IMR-90 (cell line): ENCODE results near the gene LENG1. TPM values are rescaled to one million over a fixed set of nuclear protein-coding genes. Genes with fewer than 3 reads are reported as not detected.

Source experiments
- ATAC-seq: fragments of 200-7000 bp; cut with Tn5 transposase; 2 replicates; pipeline ENCODE4 v1.9.1; 2020; ENCODE audit warnings: low read depth, mild to moderate bottlenecking, moderate library complexity
- BruUV-seq: library from RNA; stranded (reverse); fragments of 400-500 nt; replicated peaks from 2 replicates; lab custom pipeline; 2021; lab: Mats Ljungman, UMichigan
- CTCF ChIA-PET: fragments of 300-600 bp; formaldehyde crosslinking; extraction: SDS; loops from one replicate; lab custom pipeline; 2021; ENCODE audit warnings: antibody characterized with exemption; lab: Yijun Ruan, JAX
- POLR2A ChIA-PET: fragments of 300-600 bp; sonication (Branson Sonifier 250); formaldehyde crosslinking; loops from one replicate; lab custom pipeline; 2022; ENCODE audit warnings: antibody characterized with exemption; ENCODE audit not compliant: unreplicated experiment; lab: Charles Lee
- DNase-seq: peaks from one replicate; pipeline ENCODE4 v3.0.0; 2013
- H2AFZ ChIP-seq: replicated peaks from 2 replicates; pipeline ENCODE3; 2013; ENCODE audit warnings: low read length, mild to moderate bottlenecking; ENCODE audit not compliant: poor library complexity
- H2AK5ac ChIP-seq: 2 replicates; pipeline ENCODE4 v1.6.1; 2013; ENCODE audit warnings: low read depth, low read length, inconsistent platforms
- H2AK9ac ChIP-seq: replicated peaks from 2 replicates; pipeline ENCODE3; 2013; ENCODE audit warnings: mild to moderate bottlenecking, low read depth, low read length, moderate library complexity; ENCODE audit not compliant: poor library complexity
- H2BK120ac ChIP-seq: 2 replicates; pipeline ENCODE4 v1.6.1; 2013; ENCODE audit warnings: low read depth, low read length, inconsistent platforms
- H2BK15ac ChIP-seq: 3 replicates; pipeline ENCODE4 v1.6.1; 2013; ENCODE audit warnings: low read depth, low read length, inconsistent platforms
- H2BK20ac ChIP-seq: 2 replicates; pipeline ENCODE4 v1.6.1; 2013; ENCODE audit warnings: low read depth, mild to moderate bottlenecking, inconsistent platforms, low read length, moderate library complexity
- H2BK5ac ChIP-seq: 2 replicates; pipeline ENCODE4 v1.6.1; 2013; ENCODE audit warnings: mild to moderate bottlenecking, low read depth, low read length, inconsistent platforms; ENCODE audit not compliant: poor library complexity, severe bottlenecking
- H3K14ac ChIP-seq: replicated peaks from 2 replicates; pipeline ENCODE4 v1.6.1; 2013; ENCODE audit warnings: low read depth, low read length, inconsistent platforms
- H3K18ac ChIP-seq: 2 replicates; pipeline ENCODE4 v1.6.1; 2013; ENCODE audit warnings: low read depth, low read length, control low read depth
- H3K23ac ChIP-seq: 2 replicates; pipeline ENCODE4 v1.6.1; 2013; ENCODE audit warnings: low read depth, low read length, inconsistent platforms
- H3K27ac ChIP-seq: 2 replicates; pipeline ENCODE4 v1.5.1; 2013; ENCODE audit warnings: mild to moderate bottlenecking, control low read depth, low read length; ENCODE audit not compliant: insufficient read depth
- H3K27me3 ChIP-seq: 2 replicates; pipeline ENCODE4 v1.6.1; 2013; ENCODE audit warnings: low read length; ENCODE audit not compliant: control insufficient read depth, insufficient read depth
- H3K36me3 ChIP-seq: 2 replicates; pipeline ENCODE4 v1.6.1; 2013; ENCODE audit warnings: low read length, mixed read lengths; ENCODE audit not compliant: control insufficient read depth, insufficient read depth
- H3K4ac ChIP-seq: 2 replicates; pipeline ENCODE4 v1.6.1; 2013; ENCODE audit warnings: low read depth, low read length, inconsistent platforms
- H3K4me1 ChIP-seq: 2 replicates; pipeline ENCODE4 v1.6.1; 2013; ENCODE audit warnings: low read length, mixed read lengths; ENCODE audit not compliant: control insufficient read depth, insufficient read depth
- H3K4me2 ChIP-seq: 2 replicates; pipeline ENCODE4 v1.6.1; 2013; ENCODE audit warnings: low read depth, mild to moderate bottlenecking, control low read depth, low read length, moderate library complexity
- H3K4me3 ChIP-seq: 2 replicates; pipeline ENCODE4 v1.5.1; 2013; ENCODE audit warnings: low read depth, mild to moderate bottlenecking, control low read depth, low read length, moderate library complexity; ENCODE audit not compliant: insufficient read depth
- H3K56ac ChIP-seq: 2 replicates; pipeline ENCODE4 v1.6.1; 2013; ENCODE audit warnings: low read length, inconsistent platforms; ENCODE audit not compliant: insufficient read depth; ENCODE audit errors: extremely low read depth
- H3K79me1 ChIP-seq, 2 experiments: 2 replicates each; pipeline ENCODE4 v1.6.1; 2013; ENCODE audit warnings: low read length in 2 of 2, inconsistent platforms in 1 of 2, low read depth in 1 of 2
- H3K9ac ChIP-seq: 2 replicates; pipeline ENCODE4 v1.6.1; 2013; ENCODE audit warnings: low read depth, low read length, control low read depth
- H3K9me1 ChIP-seq: 2 replicates; pipeline ENCODE4 v1.6.1; 2013; ENCODE audit warnings: low read length, inconsistent platforms; ENCODE audit not compliant: insufficient read depth
- H3K9me3 ChIP-seq: 2 replicates; pipeline ENCODE4 v1.6.1; 2013; ENCODE audit warnings: low read length; ENCODE audit not compliant: control insufficient read depth, insufficient read depth
- H4K20me1 ChIP-seq: 2 replicates; pipeline ENCODE4 v1.6.1; 2013; ENCODE audit warnings: low read length, inconsistent platforms; ENCODE audit not compliant: insufficient read depth
- H4K5ac ChIP-seq: 2 replicates; pipeline ENCODE4 v1.6.1; 2013; ENCODE audit warnings: mild to moderate bottlenecking, low read depth, low read length, control low read depth
- H4K8ac ChIP-seq, 2 experiments: 2 replicates each; pipeline ENCODE4 v1.6.1; 2013; ENCODE audit warnings: low read depth in 2 of 2, low read length in 2 of 2, control low read depth in 1 of 2, inconsistent platforms in 1 of 2
- H4K91ac ChIP-seq: 2 replicates; pipeline ENCODE4 v1.6.1; 2013; ENCODE audit warnings: low read depth, low read length, inconsistent platforms; ENCODE audit not compliant: insufficient read depth
- POLR2A ChIP-seq: IDR thresholded peaks from 2 replicates; pipeline ENCODE4 v1.6.1; 2012; ENCODE audit warnings: mild to moderate bottlenecking, low read depth, low read length
- USF2 ChIP-seq: fragments of 150-350 bp; IDR thresholded peaks from 2 replicates; pipeline ENCODE4 v1.6.1; 2017; ENCODE audit warnings: mild to moderate bottlenecking, antibody characterized with exemption, low read length, low read depth
- WGBS, 2 experiments: methylation state at CpG; one replicate each; pipeline versions ENCODE4 v1.1.5 to v1.1.7; 2013; ENCODE audit warnings: missing lambda C conversion rate in 2 of 2; ENCODE audit not compliant: insufficient read length in 1 of 2; ENCODE audit errors: extremely low coverage in 2 of 2; 5-methylcytosine and 5-hydroxymethylcytosine counted together
- dilution Hi-C: fragments of 300-500 bp; cut with HindIII; formaldehyde crosslinking; loops from one replicate; pipeline ENCODE4 v1.14.3; 2018; ENCODE audit warnings: low sequenced_read_pairs; ENCODE audit not compliant: unreplicated experiment
- in situ Hi-C: fragments of 300-500 bp; cut with MboI; formaldehyde crosslinking; loops from 3 replicates; pipeline ENCODE4 v1.14.3; 2019; ENCODE audit warnings: low sequenced_read_pairs, inconsistent platforms, mixed read lengths
- intact Hi-C: fragments of 100-400 bp; cut with micrococcal nuclease; formaldehyde crosslinking; loops from 2 replicates; pipeline ENCODE4 v1.10.0; 2022
- polyA plus RNA-seq, 3 experiments: library from polyadenylated mRNA; depleted of rRNA; stranded (reverse); fragments of >200 nt; gene quantifications; 2 replicates each; pipeline ENCODE4 v1.2.3, GENCODE V29; 2012; ENCODE audit warnings: low replicate concordance in 1 of 3
- total RNA-seq: library from RNA; depleted of rRNA; stranded (reverse); fragments of >200 nt; gene quantifications from 2 replicates; pipeline ENCODE4 v1.2.3, GENCODE V29; 2012

Gene LENG1
- total and polyA plus RNA-seq, 2 of the 4 experiments (the other 2 are of a cell fraction), result 2.7 to 5.3 TPM

GRCh38 chr19:54156490-54156889 lies 3.0 kb downstream of the LENG1 start:
- Histone ChIP-seq H4K5ac (no peak overlapping the region), H3K36me3 (peaks cover 52% of the 10 kb centered on the region), H3K23ac (no peak overlapping the region), H3K56ac (no peak overlapping the region), H3K4me1 (peaks cover 11% of the 10 kb centered on the region), H3K27ac (no peak overlapping the region), H3K4me2 (no peak overlapping the region), H3K9me3 (no peaks in the 10 kb centered on the region), H2AK9ac (no peak overlapping the region), H2BK20ac (no peak overlapping the region), H2AFZ (no peak overlapping the region), H3K27me3 (no peaks in the 10 kb centered on the region), H3K14ac (no peak overlapping the region), H4K20me1 (peaks cover 7% of the 10 kb centered on the region; the same call in 1 of the 2 replicates), H3K18ac (no peak overlapping the region), H4K91ac (no peak overlapping the region), H2BK15ac (no peak overlapping the region), H2AK5ac (no peak overlapping the region), H2BK5ac (no peak overlapping the region), H3K79me1 (peaks cover 10 to 36% of the 10 kb centered on the region in 2 experiments; a peak in 3 of 4 replicates), H3K9ac (no peak overlapping the region), H4K8ac (no peak overlapping the region), H3K4ac (no peak overlapping the region), H3K4me3 (no peak overlapping the region), H3K9me1 (no peaks in the 10 kb centered on the region; the same call in 1 of the 2 replicates), H2BK120ac (no peak overlapping the region)
- intact Hi-C loops (loop anchor here (5.0 kb wide), 1 partner anchor 1126 kb away; the partner anchor contains the start of genes BRSK1 and HSPBP1), in situ Hi-C loops (no loop called here), dilution Hi-C loops (no loop called here)
- ATAC-seq (no peak), DNase-seq (no peak)
- ChIA-PET CTCF (no interaction called here), POLR2A (no interaction called here)
- TF ChIP-seq POLR2A, result 0 out of 2 replicates have a peak, but pooled peaks have one; percentile 5
- no peak for TF ChIP-seq USF2
- 100% methylated on average over 2 of the region's 11 CpGs; no CpG with 5 or more reads in 1 of the 2 experiments for WGBS, 2 experiments
- BruUV-seq, result no TSS peak
